ENCODE results near the gene RASGEF1C.

Gene RASGEF1C

DNA sequence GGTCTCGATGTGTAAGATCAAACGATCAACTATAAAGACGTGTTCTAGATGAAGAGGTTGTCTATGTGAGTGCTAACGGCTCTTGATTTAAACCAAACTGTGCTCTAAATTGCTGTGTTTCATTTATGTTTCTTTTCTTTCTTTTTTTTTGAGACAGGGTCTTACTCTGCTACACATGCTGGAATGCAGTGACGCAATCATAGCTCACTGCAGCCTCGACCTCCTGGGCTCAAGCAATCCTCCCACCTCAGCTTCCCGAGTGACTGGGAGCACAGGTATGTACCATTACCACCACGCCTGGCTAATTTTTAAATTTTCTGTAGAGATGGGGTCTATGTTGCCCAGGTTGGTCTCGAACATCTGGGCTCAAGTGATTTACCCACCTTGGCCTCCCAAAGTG lies 113.5 kb downstream of the RASGEF1C start:
- Histone ChIP-seq H3F3A (ENCODE audit: low read depth) (no peaks in the 10 kb centered on the region), H3K27me3 (ENCODE audit: insufficient read depth, low read length, poor library complexity, severe bottlenecking) (no peaks in the 10 kb centered on the region), H3K9ac (ENCODE audit: low read depth, low read length, poor library complexity, severe bottlenecking) (no peak overlapping the region), H3K4me1 (ENCODE audit: insufficient read depth, low read length, poor library complexity, severe bottlenecking) (peaks cover 3% of the 10 kb centered on the region), H3K4me2 (ENCODE audit: low read depth, low read length, poor library complexity, severe bottlenecking) (no peak overlapping the region), H3K4me3 (ENCODE audit: low read length, poor library complexity, severe bottlenecking) (no peak overlapping the region), H3K9me2 (replicated peaks; ENCODE audit: low read depth, low read length) (no peaks in the 10 kb centered on the region), H4K20me1 (ENCODE audit: insufficient read depth, low read length, poor library complexity, severe bottlenecking) (no peaks in the 10 kb centered on the region), H3K79me2 (ENCODE audit: insufficient read depth, low read length) (no peaks in the 10 kb centered on the region), H3K9me3 (ENCODE audit: insufficient read depth, low read depth, low read length) (no peaks in the 10 kb centered on the region), H2AFZ (ENCODE audit: low read length) (no peak overlapping the region), H3K36me3 (ENCODE audit: insufficient read depth, low read length) (no peaks in the 10 kb centered on the region)
- TF ChIP-seq EZH2phosphoT487 (IDR thresholded peaks at IDR 0.05; ENCODE audit: borderline replicate concordance) = no peak
- TF ChIP-seq, protein P1, sequence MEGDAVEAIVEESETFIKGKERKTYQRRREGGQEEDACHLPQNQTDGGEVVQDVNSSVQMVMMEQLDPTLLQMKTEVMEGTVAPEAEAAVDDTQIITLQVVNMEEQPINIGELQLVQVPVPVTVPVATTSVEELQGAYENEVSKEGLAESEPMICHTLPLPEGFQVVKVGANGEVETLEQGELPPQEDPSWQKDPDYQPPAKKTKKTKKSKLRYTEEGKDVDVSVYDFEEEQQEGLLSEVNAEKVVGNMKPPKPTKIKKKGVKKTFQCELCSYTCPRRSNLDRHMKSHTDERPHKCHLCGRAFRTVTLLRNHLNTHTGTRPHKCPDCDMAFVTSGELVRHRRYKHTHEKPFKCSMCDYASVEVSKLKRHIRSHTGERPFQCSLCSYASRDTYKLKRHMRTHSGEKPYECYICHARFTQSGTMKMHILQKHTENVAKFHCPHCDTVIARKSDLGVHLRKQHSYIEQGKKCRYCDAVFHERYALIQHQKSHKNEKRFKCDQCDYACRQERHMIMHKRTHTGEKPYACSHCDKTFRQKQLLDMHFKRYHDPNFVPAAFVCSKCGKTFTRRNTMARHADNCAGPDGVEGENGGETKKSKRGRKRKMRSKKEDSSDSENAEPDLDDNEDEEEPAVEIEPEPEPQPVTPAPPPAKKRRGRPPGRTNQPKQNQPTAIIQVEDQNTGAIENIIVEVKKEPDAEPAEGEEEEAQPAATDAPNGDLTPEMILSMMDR (conservative IDR thresholded peaks at IDR 0.05; ENCODE audit: low read length) = no peak

DNA sequence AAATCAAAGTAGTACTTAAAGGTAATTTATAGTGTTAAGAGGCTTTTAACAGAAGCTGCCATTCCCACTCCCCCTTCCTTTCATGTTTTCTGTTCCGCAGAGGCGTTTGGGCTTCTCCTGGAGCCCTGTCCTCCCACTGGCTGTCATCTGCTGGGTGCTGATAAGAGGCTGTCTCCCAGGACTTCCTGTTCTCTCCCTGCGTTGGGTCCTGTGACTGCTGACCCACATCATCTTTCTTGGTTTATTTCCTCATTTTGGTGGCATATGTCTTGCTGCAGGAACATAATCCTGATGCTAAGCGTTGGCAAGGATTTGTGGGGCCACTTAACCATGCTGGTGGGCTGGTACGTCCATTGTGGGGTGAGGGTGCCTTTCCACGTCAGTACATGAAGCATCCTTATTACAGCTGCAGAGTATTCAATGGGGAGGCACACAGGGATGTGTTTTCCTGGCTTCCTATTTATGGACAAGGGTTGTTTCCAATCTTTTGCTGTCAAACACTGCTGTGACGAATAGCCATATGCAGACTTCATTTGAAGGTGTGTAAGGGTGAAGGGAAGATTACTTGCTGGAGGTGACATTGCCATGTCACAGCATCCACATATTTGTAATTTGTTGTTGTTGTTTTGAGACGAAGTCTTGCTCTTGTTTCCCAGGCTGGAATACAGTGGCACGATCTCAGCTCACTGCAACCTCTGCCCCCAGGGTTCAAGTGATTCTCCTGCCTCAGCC lies 115.2 kb downstream of the RASGEF1C start:
- H2AFZ ChIP-seq (ENCODE audit: low read length) = no peak overlapping the region
- H3K79me2 ChIP-seq (ENCODE audit: insufficient read depth, low read length) = no peaks in the 10 kb centered on the region
- no peaks in the 10 kb centered on the region for H3K27me3 ChIP-seq (ENCODE audit: insufficient read depth, low read length, poor library complexity, severe bottlenecking)
- no peaks in the 10 kb centered on the region for H3K9me2 ChIP-seq (replicated peaks; ENCODE audit: low read depth, low read length)
- no peak overlapping the region for H3K4me2 ChIP-seq (ENCODE audit: low read depth, low read length, poor library complexity, severe bottlenecking)
- no peaks in the 10 kb centered on the region for H3F3A ChIP-seq (ENCODE audit: low read depth)
- no peaks in the 10 kb centered on the region for H3K9me3 ChIP-seq (ENCODE audit: insufficient read depth, low read depth, low read length)
- H3K4me3 ChIP-seq (ENCODE audit: low read length, poor library complexity, severe bottlenecking) = no peak overlapping the region
- H3K9ac ChIP-seq (ENCODE audit: low read depth, low read length, poor library complexity, severe bottlenecking) = no peak overlapping the region
- H4K20me1 ChIP-seq (ENCODE audit: insufficient read depth, low read length, poor library complexity, severe bottlenecking) = no peaks in the 10 kb centered on the region
- no peak for TF ChIP-seq EZH2phosphoT487 (IDR thresholded peaks at IDR 0.05; ENCODE audit: borderline replicate concordance)
- TF ChIP-seq, protein P1 (conservative IDR thresholded peaks at IDR 0.05; ENCODE audit: low read length) = no peak
- no peaks in the 10 kb centered on the region for H3K36me3 ChIP-seq (ENCODE audit: insufficient read depth, low read length)
- H3K4me1 ChIP-seq (ENCODE audit: insufficient read depth, low read length, poor library complexity, severe bottlenecking) = peaks cover 3% of the 10 kb centered on the region

DNA sequence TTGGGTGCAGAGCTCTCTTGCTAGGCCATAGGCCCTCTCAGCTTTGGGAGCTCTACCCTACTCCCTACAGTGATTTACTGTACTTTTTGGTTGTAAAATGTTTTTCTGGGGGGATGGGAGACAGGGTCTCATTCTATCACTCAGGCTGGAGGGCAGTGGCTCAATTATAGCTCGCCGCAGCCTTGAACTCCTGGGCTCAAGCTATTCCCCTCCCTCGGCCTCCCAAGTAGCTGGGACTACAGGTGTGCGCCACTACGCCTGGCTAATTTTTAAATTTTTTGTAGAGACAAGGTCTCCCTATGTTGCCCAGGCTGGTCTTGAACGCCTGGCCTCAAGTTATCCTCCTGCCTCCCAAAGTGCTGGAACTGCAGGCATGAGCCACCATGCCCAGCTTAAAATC lies 115.8 kb downstream of the RASGEF1C start:
- Histone ChIP-seq H3K27me3 (ENCODE audit: insufficient read depth, low read length, poor library complexity, severe bottlenecking) (no peaks in the 10 kb centered on the region), H4K20me1 (ENCODE audit: insufficient read depth, low read length, poor library complexity, severe bottlenecking) (no peaks in the 10 kb centered on the region), H3K4me2 (ENCODE audit: low read depth, low read length, poor library complexity, severe bottlenecking) (no peak overlapping the region), H3K9ac (ENCODE audit: low read depth, low read length, poor library complexity, severe bottlenecking) (no peak overlapping the region), H3K79me2 (ENCODE audit: insufficient read depth, low read length) (no peaks in the 10 kb centered on the region), H3F3A (ENCODE audit: low read depth) (no peaks in the 10 kb centered on the region), H3K4me3 (ENCODE audit: low read length, poor library complexity, severe bottlenecking) (no peak overlapping the region), H3K36me3 (ENCODE audit: insufficient read depth, low read length) (no peaks in the 10 kb centered on the region), H2AFZ (ENCODE audit: low read length) (no peak overlapping the region), H3K9me3 (ENCODE audit: insufficient read depth, low read depth, low read length) (no peaks in the 10 kb centered on the region), H3K9me2 (replicated peaks; ENCODE audit: low read depth, low read length) (no peaks in the 10 kb centered on the region), H3K4me1 (ENCODE audit: insufficient read depth, low read length, poor library complexity, severe bottlenecking) (peaks cover 3% of the 10 kb centered on the region)
- no peak for TF ChIP-seq EZH2phosphoT487 (IDR thresholded peaks at IDR 0.05; ENCODE audit: borderline replicate concordance)
- TF ChIP-seq, protein P1 (conservative IDR thresholded peaks at IDR 0.05; ENCODE audit: low read length) = no peak
